GM12878 (cell line): ENCODE data around the gene UNC13D. TPM values are rescaled to one million over a fixed set of nuclear protein-coding genes. Genes with fewer than 3 reads are reported as not detected.

ENCODE experiments used
- ATF2 ChIP-seq: IDR thresholded peaks from 2 replicates; pipeline ENCODE4 v1.6.1; 2012; ENCODE audit warnings: low read length, inconsistent platforms
- CEBPB ChIP-seq, 2 experiments: fragments of 150-350 bp in 1 of 2; IDR thresholded peaks; 2 replicates each; pipeline ENCODE4 v1.6.1; 2012 to 2014; ENCODE audit warnings: low read depth in 2 of 2, low read length in 2 of 2, borderline replicate concordance in 1 of 2, inconsistent platforms in 1 of 2
- E2F4 ChIP-seq: IDR thresholded peaks from 2 replicates; pipeline ENCODE4 v1.6.1; 2012; ENCODE audit warnings: low read depth, low read length, improper control_type of control experiment
- FOXK2 ChIP-seq: fragments of 450-650 bp; IDR thresholded peaks from 2 replicates; pipeline ENCODE4 v1.6.1; 2017; ENCODE audit warnings: mild to moderate bottlenecking, moderate library complexity
- HDAC2 ChIP-seq: fragments of 200-600 bp; sonication (generic); IDR thresholded peaks from 2 replicates; pipeline ENCODE4 v1.6.1; 2017
- NFYA ChIP-seq: IDR thresholded peaks from 2 replicates; pipeline ENCODE4 v1.6.1; 2011; ENCODE audit warnings: low read depth, mild to moderate bottlenecking, low read length, improper control_type of control experiment, borderline replicate concordance
- NKRF ChIP-seq: fragments of 450-650 bp; conservative IDR thresholded peaks from 2 replicates; pipeline ENCODE4 v1.6.1; 2017; ENCODE audit warnings: mild to moderate bottlenecking, moderate library complexity
- PAX8 ChIP-seq: fragments of 450-650 bp; IDR thresholded peaks from 2 replicates; pipeline ENCODE4 v1.6.1; 2017; ENCODE audit warnings: mild to moderate bottlenecking, moderate library complexity
- PML ChIP-seq: IDR thresholded peaks from 2 replicates; pipeline ENCODE4 v1.6.1; 2012; ENCODE audit warnings: low read length, inconsistent platforms
- POU2F2 ChIP-seq: IDR thresholded peaks from 3 replicates; pipeline ENCODE4 v1.6.1; 2011; ENCODE audit warnings: low read depth, mild to moderate bottlenecking, low read length, borderline replicate concordance
- RAD51 ChIP-seq: fragments of 450-650 bp; IDR thresholded peaks from 2 replicates; pipeline ENCODE4 v1.6.1; 2016; ENCODE audit warnings: moderate library complexity, mild to moderate bottlenecking, inconsistent platforms
- RELA ChIP-seq: fragments of 450-650 bp; IDR thresholded peaks from 2 replicates; pipeline ENCODE4 v1.8.0; 2014; ENCODE audit warnings: borderline replicate concordance; ENCODE audit not compliant: partially characterized antibody
- SMAD1 ChIP-seq: fragments of 450-650 bp; IDR thresholded peaks from 2 replicates; pipeline ENCODE4 v1.6.1; 2018; ENCODE audit warnings: mild to moderate bottlenecking, low read depth; ENCODE audit not compliant: partially characterized antibody
- USF1 ChIP-seq: IDR thresholded peaks from 2 replicates; pipeline ENCODE4 v1.6.1; 2011; ENCODE audit warnings: borderline replicate concordance, low read depth, mild to moderate bottlenecking, moderate library complexity, mixed read lengths, low read length; ENCODE audit not compliant: insufficient read depth; ENCODE audit errors: extremely low read length
- polyA plus RNA-seq, 11 experiments: library from polyadenylated mRNA; depleted of rRNA in 4 of 11; unstranded in 6 of 11; stranded (reverse) in 5 of 11; fragments of >200 nt; fragmentation: Nextera tagmentation in 4 of 11; fragmentation: Illumina TruSeq in 1 of 11; extraction: Ambion mirVana in 4 of 11; extraction: Trizol in 1 of 11; gene quantifications; 1 replicate in 1 of 11; 2 replicates in 10 of 11; pipeline versions ENCODE4 v1.2.1 to v1.2.3, GENCODE V29; 2011 to 2016; ENCODE audit warnings: inconsistent platforms in 2 of 11, missing spikeins in 2 of 11, low read depth in 1 of 11
- total RNA-seq, 4 experiments: library from RNA; depleted of rRNA in 3 of 4; stranded (reverse); fragments of >200 nt in 3 of 4; fragmentation: Illumina TruSeq in 1 of 4; extraction: Trizol in 1 of 4; gene quantifications; 2 replicates each; pipeline versions ENCODE4 v1.2.1 to v1.2.3, GENCODE V29; 2013 to 2021
- TF ChIP-seq, protein P1 (sequence below): IDR thresholded peaks from 2 replicates; pipeline ENCODE4 v1.6.1; 2011; ENCODE audit warnings: mild to moderate bottlenecking, low read depth, low read length, moderate library complexity; ENCODE audit not compliant: insufficient replicate concordance
- TF ChIP-seq, protein P2 (sequence below): fragments of 150-350 bp; IDR thresholded peaks from 2 replicates; pipeline ENCODE4 v1.6.1; 2014; ENCODE audit warnings: mild to moderate bottlenecking, low read depth, low read length
- TF ChIP-seq, protein P3 (sequence below): fragments of 450-650 bp; formaldehyde crosslinking; IDR thresholded peaks from 2 replicates; pipeline ENCODE4 v1.5.0; 2022; ENCODE audit warnings: mild to moderate bottlenecking, missing genetic modification characterization

UNC13D gene
- total and polyA plus RNA-seq, 10 of the 15 experiments (the other 5 are each of a cell fraction or from before 2014, with no cell fraction given), result 0.32 to 63.9 (median 25.2) TPM

DNA sequence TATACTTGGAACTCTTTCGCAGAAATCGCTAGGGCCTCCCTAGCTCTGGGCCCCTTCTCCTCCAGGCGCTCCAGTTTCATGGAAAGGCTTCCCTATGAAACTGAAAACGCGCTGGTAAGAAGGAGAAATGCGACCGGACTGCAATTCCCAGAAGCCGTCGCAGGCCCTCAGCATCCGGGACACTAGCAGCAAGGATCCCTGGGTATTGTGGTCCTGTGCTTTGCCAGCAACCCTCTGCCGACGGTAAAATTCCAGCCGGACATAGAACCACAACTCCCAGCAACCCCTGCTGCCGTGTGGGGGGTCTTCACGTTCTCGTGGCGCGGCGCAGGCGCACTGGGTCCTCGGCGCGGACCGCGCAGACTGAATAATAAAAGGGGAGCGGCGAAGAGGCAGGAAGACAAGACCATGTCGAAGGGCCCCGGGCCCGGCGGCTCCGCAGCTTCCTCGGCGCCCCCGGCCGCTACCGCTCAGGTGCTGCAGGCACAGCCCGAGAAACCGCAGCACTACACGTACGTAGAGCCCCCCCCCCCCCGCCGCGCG lies 59.7 kb downstream of the UNC13D start, which contains the start of gene UNK (continued):
- TF ChIP-seq, protein P1, sequence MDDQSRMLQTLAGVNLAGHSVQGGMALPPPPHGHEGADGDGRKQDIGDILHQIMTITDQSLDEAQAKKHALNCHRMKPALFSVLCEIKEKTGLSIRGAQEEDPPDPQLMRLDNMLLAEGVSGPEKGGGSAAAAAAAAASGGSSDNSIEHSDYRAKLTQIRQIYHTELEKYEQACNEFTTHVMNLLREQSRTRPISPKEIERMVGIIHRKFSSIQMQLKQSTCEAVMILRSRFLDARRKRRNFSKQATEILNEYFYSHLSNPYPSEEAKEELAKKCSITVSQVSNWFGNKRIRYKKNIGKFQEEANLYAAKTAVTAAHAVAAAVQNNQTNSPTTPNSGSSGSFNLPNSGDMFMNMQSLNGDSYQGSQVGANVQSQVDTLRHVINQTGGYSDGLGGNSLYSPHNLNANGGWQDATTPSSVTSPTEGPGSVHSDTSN, result no peak
- TF ChIP-seq HDAC2, result no peak
- TF ChIP-seq RAD51, result no peak
- no peak for TF ChIP-seq RELA
- TF ChIP-seq, protein P2, sequence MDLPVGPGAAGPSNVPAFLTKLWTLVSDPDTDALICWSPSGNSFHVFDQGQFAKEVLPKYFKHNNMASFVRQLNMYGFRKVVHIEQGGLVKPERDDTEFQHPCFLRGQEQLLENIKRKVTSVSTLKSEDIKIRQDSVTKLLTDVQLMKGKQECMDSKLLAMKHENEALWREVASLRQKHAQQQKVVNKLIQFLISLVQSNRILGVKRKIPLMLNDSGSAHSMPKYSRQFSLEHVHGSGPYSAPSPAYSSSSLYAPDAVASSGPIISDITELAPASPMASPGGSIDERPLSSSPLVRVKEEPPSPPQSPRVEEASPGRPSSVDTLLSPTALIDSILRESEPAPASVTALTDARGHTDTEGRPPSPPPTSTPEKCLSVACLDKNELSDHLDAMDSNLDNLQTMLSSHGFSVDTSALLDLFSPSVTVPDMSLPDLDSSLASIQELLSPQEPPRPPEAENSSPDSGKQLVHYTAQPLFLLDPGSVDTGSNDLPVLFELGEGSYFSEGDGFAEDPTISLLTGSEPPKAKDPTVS, result no peak
- TF ChIP-seq CEBPB (IDR thresholded peaks at IDR 0.05; ENCODE audit: borderline replicate concordance in 1 of 2, low read depth in 2 of 2, low read length in 2 of 2), result no peak
- peak; percentile 29; the same call in 1 of the 2 replicates for TF ChIP-seq FOXK2
- no peak; the same call in 1 of the 2 replicates for TF ChIP-seq E2F4
- no peak for TF ChIP-seq PAX8
- TF ChIP-seq POU2F2, result 0 out of 3 replicates have a peak, but pooled peaks have one; percentile 22
- TF ChIP-seq SMAD1, result no peak
- no peak for TF ChIP-seq PML
- no peak for TF ChIP-seq ATF2
- TF ChIP-seq NFYA, result no peak
- TF ChIP-seq, protein P3, sequence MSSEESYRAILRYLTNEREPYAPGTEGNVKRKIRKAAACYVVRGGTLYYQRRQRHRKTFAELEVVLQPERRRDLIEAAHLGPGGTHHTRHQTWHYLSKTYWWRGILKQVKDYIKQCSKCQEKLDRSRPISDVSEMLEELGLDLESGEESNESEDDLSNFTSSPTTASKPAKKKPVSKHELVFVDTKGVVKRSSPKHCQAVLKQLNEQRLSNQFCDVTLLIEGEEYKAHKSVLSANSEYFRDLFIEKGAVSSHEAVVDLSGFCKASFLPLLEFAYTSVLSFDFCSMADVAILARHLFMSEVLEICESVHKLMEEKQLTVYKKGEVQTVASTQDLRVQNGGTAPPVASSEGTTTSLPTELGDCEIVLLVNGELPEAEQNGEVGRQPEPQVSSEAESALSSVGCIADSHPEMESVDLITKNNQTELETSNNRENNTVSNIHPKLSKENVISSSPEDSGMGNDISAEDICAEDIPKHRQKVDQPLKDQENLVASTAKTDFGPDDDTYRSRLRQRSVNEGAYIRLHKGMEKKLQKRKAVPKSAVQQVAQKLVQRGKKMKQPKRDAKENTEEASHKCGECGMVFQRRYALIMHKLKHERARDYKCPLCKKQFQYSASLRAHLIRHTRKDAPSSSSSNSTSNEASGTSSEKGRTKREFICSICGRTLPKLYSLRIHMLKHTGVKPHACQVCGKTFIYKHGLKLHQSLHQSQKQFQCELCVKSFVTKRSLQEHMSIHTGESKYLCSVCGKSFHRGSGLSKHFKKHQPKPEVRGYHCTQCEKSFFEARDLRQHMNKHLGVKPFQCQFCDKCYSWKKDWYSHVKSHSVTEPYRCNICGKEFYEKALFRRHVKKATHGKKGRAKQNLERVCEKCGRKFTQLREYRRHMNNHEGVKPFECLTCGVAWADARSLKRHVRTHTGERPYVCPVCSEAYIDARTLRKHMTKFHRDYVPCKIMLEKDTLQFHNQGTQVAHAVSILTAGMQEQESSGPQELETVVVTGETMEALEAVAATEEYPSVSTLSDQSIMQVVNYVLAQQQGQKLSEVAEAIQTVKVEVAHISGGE (CRISPR knock-in tag), result no peak
- TF ChIP-seq NKRF, result no peak
- TF ChIP-seq USF1, result no peak
